GM12864 (cell line): ENCODE measurements around the gene HBA1.
"Not testable (repeated sequence)": the region's sequence is repeated elsewhere in the genome, so short reads cannot be mapped to it uniquely, and the experiment has no call there.

Source experiments
- DNase-seq: peaks from one replicate; pipeline ENCODE4 v3.0.0-alpha.2; 2011; ENCODE audit warnings: low read depth
- H3K4me3 ChIP-seq: 2 replicates; pipeline ENCODE4 v1.5.1; 2011; ENCODE audit warnings: mild to moderate bottlenecking, low read depth, low read length, control low read depth
- CTCF ChIP-seq: IDR thresholded peaks from 2 replicates; pipeline ENCODE4 v1.5.1; 2011; ENCODE audit warnings: low read depth, mild to moderate bottlenecking, moderate library complexity, low read length, control low read depth, inconsistent platforms; ENCODE audit errors: missing control alignments

The HBA1 gene

GRCh38 chr16:175011-175949 lies 1.2 kb upstream of the HBA1 start:
- no peak for DNase-seq
- TF ChIP-seq CTCF, result no peak

DNA sequence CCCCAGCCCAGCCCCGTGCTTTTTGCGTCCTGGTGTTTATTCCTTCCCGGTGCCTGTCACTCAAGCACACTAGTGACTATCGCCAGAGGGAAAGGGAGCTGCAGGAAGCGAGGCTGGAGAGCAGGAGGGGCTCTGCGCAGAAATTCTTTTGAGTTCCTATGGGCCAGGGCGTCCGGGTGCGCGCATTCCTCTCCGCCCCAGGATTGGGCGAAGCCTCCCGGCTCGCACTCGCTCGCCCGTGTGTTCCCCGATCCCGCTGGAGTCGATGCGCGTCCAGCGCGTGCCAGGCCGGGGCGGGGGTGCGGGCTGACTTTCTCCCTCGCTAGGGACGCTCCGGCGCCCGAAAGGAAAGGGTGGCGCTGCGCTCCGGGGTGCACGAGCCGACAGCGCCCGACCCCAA lies 474 bp upstream of the HBA1 start:
- not testable (repeated sequence) for H3K4me3 ChIP-seq, DNase-seq

More at GRCh38 chr16:175011-175949, 1.2 kb upstream of the HBA1 start:
- no peak overlapping the region for H3K4me3 ChIP-seq

- TF ChIP-seq CTCF, result no peak
- DNase-seq, result no peak
- H3K4me3 ChIP-seq, result no peak overlapping the region
Measured at GRCh38 chr16:177394-177822, 928 bp downstream of the HBA1 start.

- no peak for TF ChIP-seq CTCF
- H3K4me3 ChIP-seq, result no peak overlapping the region
- no peak for DNase-seq
Measured at GRCh38 chr16:177981-178667, 1.6 kb downstream of the HBA1 start.

DNA sequence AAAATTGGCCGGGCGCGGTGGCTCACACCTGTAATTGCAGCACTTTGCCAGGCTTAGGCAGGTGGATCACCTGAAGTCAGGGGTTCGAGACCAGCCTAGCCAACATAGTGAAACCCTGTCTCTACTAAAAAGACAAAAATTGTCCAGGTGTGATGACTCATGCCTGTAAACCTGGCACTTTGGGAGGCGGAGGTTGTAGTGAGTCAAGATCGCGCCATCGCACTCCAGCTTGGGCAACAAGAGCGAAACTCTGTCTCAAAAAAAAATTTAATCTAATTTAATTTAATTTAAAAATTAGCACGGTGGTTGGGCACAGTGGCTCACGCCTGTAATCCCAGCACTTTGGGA lies 2.2 kb downstream of the HBA1 start:
- no peak for DNase-seq
- no peak for TF ChIP-seq CTCF
- H3K4me3 ChIP-seq, result no peak overlapping the region

- TF ChIP-seq CTCF, result no peak
- DNase-seq, result no peak
- no peak overlapping the region for H3K4me3 ChIP-seq
Measured at GRCh38 chr16:179211-180092, 3.0 kb downstream of the HBA1 start.
